ENCODE data around the gene STEAP4.

- TF ChIP-seq CTCF (IDR thresholded peaks at IDR 0.05): no peak
- no peak for TF ChIP-seq EP300 (IDR thresholded peaks at IDR 0.05)
These were observed 16.2 kb downstream of the STEAP4 start for GRCh38 chr7:88290491-88290890.
